Middle frontal gyrus (tissue), 1 donor: Measurements from ENCODE around the gene C4B.
"Not testable (repeated sequence)": the region's sequence is repeated elsewhere in the genome, so short reads cannot be mapped to it uniquely, and the experiment has no call there.

Experiments
- DNase-seq: peaks from one replicate; pipeline ENCODE4 v3.0.0-alpha.2; 2015; ENCODE audit warnings: low spot score; ENCODE audit errors: extremely low spot score

C4B gene

GRCh38 chr6:32014547-32014946, at the start of gene C4B:
C4B (plus strand) TSS chr6:32014795; CDS start chr6:32014846, 51 bp downstream.
- not testable (repeated sequence) for DNase-seq

DNA sequence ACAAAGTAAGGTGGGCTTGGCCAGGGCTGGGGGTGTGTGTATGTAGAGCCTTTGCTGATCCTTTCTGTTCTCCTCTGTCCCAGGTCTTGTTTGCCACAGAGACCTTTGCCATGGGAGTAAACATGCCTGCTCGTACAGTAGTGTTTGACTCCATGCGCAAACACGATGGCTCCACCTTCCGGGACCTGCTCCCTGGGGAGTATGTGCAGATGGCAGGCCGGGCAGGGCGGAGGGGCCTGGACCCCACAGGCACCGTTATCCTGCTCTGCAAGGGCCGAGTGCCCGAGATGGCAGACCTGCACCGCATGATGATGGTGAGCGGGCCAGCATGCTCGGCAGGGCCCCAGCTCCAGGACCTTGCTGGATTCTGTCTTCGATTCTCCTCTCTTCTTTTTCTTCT, 48.9 kb upstream of the C4B start:
- no peak for DNase-seq

DNA sequence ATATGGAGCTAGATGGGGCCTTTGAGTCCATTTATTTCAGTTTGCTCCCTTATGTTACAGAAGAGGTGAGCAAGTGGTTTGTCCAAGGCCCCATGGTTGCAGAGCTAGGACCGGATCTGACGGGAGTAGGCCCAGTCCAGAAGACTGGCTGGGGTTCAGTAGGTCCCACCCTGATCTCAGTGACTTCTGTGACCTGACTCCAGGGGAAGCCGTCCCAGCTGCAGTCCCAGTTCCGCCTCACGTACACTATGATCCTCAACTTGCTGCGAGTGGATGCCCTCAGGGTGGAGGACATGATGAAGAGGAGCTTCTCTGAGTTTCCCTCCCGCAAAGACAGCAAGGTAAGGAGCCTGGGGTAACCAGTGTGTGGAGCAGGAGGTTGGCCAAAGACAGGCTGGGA, 48.1 kb upstream of the C4B start:
- DNase-seq: no peak

- no peak for DNase-seq
Observed at GRCh38 chr6:31966997-31967925, 47.3 kb upstream of the C4B start.

DNA sequence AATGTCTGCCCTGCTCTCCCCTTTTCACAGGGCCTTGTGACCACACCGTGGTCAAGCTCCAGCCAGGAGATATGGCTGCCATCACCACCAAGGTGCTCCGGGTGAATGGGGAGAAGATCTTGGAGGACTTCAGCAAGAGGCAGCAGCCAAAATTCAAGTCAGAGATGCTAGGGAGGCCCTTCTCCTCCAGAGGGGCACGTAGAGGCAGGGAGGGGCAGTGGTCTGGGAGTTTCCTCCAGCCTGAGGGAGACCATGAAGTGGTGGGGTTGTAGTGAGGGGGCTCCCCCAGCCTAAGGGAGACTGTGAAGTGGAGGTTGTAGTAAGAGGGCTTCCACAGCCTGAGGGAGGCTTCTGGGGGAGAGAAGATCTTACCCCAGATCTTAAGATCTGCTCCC, 46.7 kb upstream of the C4B start:
- no peak for DNase-seq

DNA sequence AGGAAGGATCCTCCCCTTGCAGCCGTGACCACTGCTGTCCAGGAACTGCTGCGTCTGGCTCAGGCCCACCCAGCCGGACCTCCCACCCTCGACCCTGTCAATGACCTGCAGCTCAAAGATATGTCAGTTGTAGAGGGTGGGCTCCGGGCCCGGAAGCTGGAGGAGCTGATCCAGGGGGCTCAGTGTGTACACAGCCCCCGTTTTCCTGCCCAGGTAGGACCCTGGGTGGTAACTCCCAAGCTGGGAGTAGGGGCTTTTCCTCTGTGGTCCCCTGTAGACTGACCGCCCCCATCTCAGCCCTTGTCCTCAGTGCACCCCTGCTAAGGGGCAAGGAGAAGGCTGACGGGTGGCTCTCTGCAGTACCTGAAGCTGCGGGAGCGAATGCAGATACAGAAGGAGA, 46.3 kb upstream of the C4B start:
- no peak for DNase-seq

DNA sequence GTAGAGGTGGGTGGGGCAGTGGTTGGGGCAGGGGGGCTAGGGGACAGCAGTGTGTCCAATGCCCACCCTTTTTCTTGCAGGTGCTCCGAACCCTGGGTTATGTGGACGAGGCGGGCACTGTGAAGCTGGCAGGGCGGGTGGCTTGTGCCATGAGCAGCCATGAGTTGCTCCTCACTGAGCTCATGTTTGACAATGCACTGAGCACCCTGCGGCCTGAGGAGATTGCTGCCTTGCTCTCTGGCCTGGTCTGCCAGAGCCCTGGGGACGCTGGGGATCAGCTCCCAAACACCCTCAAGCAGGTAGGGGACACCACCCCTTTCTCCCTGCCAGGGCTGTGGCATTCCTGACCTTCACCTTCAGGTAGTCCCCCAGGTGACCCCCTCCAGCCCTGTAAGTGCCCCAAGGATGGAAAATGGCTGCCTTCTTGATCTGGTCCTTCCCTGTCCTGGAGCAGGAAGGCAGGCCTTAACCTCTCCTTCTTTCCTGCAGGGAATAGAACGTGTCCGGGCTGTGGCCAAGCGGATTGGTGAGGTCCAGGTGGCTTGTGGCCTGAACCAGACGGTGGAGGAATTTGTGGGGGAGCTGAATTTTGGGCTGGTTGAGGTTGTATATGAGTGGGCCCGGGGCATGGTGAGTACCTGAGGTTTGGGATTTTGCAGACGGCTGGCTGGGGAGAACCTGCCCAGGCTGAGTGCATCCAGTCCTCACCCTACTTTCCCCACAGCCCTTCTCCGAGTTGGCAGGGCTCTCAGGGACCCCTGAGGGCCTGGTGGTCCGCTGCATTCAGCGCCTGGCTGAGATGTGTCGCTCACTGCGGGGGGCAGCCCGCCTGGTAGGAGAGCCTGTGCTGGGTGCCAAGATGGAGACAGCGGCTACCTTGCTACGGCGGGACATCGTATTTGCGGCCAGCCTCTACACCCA, 45.5 kb upstream of the C4B start:
- DNase-seq: no peak

- no peak for DNase-seq
Observed at GRCh38 chr6:31969712-31970603, 44.6 kb upstream of the C4B start.

DNA sequence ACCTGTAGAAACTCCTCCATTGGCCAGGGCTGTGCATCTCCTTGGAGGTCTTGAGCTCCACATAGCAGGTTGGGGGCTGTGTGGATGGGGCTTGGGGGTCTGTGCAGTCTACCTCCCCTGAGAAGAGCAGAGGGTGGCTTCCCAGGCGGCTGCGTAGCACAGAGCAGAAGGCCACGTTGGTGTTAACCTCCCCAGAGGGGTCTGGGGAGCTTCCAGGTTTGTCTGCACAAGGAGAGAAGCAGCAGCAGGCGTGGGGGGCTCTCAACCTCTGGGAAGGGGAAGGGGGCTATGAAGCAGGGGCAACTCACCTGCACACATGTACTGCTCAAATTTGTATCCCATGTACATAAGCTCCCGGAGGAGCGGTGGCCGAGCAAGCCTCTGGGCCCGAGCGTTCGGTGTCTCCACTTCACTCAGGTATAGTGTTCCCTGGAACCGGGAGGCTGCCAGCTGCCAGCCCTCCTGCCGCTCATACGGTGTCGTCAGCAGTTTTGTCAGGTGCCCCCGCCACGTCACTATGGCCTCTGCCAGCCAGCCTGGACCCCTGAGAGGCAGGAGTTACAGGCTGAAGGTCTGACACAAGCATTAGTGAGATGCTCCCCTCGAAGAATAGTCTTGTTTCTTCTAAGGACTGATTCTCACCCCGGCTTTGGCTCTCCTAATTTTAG, 43.9 kb upstream of the C4B start:
- no peak for DNase-seq

DNA sequence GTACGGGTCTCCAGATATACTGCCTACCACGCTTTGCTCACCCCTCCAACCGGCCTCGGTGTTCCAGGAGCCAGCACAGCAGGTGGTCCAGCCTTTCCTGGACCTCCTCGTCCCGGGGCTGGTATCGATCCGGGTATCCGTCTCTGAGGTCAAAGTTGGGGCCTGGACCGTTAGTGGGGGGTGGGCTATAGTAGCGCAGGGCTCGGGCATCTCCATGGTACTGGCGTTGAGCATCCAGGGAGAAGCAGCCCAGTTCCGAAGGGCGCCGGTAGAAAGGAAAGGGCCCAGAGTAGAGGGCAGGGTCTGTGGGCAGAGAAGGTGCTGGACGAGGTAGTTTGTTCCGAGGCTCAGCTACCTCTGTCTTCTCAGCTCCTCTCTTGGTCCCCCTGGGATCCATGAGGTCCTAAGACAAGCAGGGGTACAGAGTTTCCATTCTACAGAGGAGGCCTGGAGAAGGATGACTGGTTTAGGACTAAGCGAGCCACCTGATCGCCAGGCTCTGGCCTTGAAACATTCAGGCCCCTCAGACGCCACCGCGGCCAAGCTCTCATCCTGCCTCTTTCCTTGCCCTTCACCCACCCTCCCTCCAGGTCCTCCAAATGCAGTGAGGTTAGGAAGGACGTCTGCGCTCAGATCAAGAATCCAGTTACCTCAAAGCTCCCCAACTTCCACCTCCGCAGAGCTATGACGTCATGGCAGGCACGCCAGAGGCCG, 43.2 kb upstream of the C4B start:
- DNase-seq: peak; percentile 10

GRCh38 chr6:31971993-31972708, 42.4 kb upstream of the C4B start, which contains the start of gene DXO:
DXO (minus strand) TSS chr6:31972138; CDS start chr6:31971675, 463 bp downstream.
- peak; percentile 90 for DNase-seq

- DNase-seq: no peak
Observed at GRCh38 chr6:31972709-31973350, 41.8 kb upstream of the C4B start.

- DNase-seq: not testable (repeated sequence)
Observed at GRCh38 chr6:31976065-31976464, 38.5 kb upstream of the C4B start.

DNA sequence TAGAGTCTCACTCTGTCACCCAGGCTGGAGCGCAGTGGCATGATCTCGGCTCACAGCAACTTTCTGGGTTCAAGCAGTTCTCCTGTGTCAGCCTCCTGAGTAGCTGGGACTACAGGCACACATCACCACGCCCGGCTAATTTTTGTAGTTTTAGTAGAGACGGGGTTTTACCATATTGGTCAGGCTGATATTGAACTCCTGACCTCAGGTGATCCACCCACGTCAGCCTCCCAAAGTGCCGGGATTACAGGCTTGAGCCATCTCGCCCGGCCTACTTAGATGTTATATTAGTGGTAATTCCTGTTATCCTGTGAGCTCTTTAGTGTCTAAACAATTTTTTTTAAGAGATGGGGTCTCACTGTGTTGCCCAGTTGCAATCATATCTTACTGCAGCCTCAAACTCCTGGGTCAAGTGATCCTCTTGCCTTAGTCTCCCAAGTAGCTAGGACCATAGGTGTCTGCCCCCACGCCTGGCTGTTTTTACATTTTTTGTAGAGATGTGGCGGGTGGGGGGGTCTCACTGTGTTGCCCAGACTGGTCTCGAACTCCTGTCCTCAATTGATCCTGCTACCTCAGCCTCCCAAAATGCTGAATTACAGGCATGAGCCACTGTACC, 36.7 kb upstream of the C4B start:
- no peak for DNase-seq

DNA sequence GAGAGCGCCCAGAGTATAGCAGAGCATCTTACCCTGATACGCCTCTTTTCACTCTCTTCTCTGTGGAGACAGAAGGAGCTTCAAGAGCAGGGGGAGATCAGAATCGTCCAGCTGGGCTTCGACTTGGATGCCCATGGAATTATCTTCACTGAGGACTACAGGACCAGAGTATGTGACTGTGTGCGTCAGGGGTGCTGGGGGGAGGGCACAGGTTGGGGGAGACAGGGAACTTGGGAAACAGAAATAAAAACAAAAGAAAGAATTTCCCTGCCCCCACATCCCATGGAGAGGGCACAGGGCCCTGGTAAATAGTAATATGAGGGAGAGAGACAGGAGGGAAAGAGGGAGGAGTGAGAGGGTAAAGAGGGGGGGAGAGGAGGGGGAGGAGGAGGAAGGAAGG, 35.8 kb upstream of the C4B start:
- no peak for DNase-seq

- no peak for DNase-seq
Observed at GRCh38 chr6:31979238-31979898, 35.2 kb upstream of the C4B start.

DNA sequence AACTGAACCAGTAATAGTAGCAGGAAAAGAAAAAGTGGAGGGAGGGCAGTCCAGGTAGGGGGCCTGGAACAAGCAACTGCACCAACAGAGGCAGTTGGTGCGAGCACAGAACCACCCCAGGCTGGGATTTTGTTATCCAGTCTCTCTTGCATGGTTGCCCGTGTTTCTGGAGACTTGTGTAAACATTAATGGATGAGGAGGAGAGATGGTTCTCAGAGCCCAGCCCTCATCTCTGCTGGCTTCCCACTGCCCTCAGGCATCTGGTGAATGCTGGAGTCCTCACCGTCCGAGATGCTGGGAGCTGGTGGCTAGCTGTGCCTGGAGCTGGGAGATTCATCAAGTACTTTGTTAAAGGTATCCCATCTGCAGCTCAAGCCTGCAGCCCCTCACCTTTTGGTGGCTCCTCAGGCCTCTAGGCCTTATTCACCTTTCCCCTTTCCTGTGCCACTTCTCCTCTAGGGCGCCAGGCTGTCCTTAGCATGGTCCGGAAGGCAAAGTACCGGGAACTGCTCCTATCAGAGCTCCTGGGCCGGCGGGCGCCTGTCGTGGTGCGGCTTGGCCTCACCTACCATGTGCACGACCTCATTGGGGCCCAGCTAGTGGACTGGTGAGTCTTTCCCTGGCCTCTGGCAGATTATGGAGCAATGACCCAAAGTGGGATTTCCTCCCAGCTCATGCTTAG, 34.3 kb upstream of the C4B start:
- DNase-seq: not testable (repeated sequence)
